GM21717 (cell line): ENCODE data around the gene ANO2.
"Not testable (repeated sequence)": the region's sequence is repeated elsewhere in the genome, so short reads cannot be mapped to it uniquely, and the experiment has no call there.

ENCODE experiments used
- ATAC-seq: cut with Tn5 transposase; IDR thresholded peaks from one replicate; pipeline ENCODE4 v1.9.1; 2021; ENCODE audit warnings: mild to moderate bottlenecking, moderate library complexity; ENCODE audit not compliant: unreplicated experiment

Gene ANO2

GRCh38 chr12:5830111-5830510 lies 114.9 kb downstream of the ANO2 start:
- no peak for ATAC-seq

- ATAC-seq: no peak
Observed at GRCh38 chr12:5827591-5827990, 117.5 kb downstream of the ANO2 start.

- not testable (repeated sequence) for ATAC-seq
Observed at GRCh38 chr12:5825761-5826160, 119.3 kb downstream of the ANO2 start.

- ATAC-seq: not testable (repeated sequence)
Observed at GRCh38 chr12:5818877-5819276, 126.2 kb downstream of the ANO2 start.

GRCh38 chr12:5817246-5817645 lies 127.8 kb downstream of the ANO2 start:
- ATAC-seq: no peak

GRCh38 chr12:5809586-5809985 lies 135.5 kb downstream of the ANO2 start:
- ATAC-seq: no peak

GRCh38 chr12:5808981-5809380 lies 136.1 kb downstream of the ANO2 start:
- no peak for ATAC-seq

- ATAC-seq: no peak
Observed at GRCh38 chr12:5807514-5808219, 137.4 kb downstream of the ANO2 start.

GRCh38 chr12:5807090-5807414 lies 138.0 kb downstream of the ANO2 start:
- no peak for ATAC-seq

GRCh38 chr12:5806371-5807089 lies 138.5 kb downstream of the ANO2 start:
- ATAC-seq: no peak

GRCh38 chr12:5803532-5803931 lies 141.5 kb downstream of the ANO2 start:
- ATAC-seq: no peak

- no peak for ATAC-seq
Observed at GRCh38 chr12:5798242-5799015, 146.6 kb downstream of the ANO2 start.

- no peak for ATAC-seq
Observed at GRCh38 chr12:5797661-5798060, 147.4 kb downstream of the ANO2 start.

- no peak for ATAC-seq
Observed at GRCh38 chr12:5796959-5797225, 148.2 kb downstream of the ANO2 start.

- no peak for ATAC-seq
Observed at GRCh38 chr12:5796171-5796958, 148.7 kb downstream of the ANO2 start.

GRCh38 chr12:5794156-5794555 lies 150.9 kb downstream of the ANO2 start:
- no peak for ATAC-seq

GRCh38 chr12:5792343-5792742 lies 152.7 kb downstream of the ANO2 start:
- ATAC-seq: no peak

GRCh38 chr12:5789469-5789968 lies 155.5 kb downstream of the ANO2 start:
- no peak for ATAC-seq

- ATAC-seq: no peak
Observed at GRCh38 chr12:5787828-5788227, 157.2 kb downstream of the ANO2 start.

GRCh38 chr12:5785601-5786000 lies 159.5 kb downstream of the ANO2 start:
- ATAC-seq: no peak

- no peak for ATAC-seq
Observed at GRCh38 chr12:5784462-5785130, 160.5 kb downstream of the ANO2 start.
